Astrocyte (in vitro differentiated cells and primary cell): ENCODE data around the gene ARMC7. TPM values are rescaled to one million over a fixed set of nuclear protein-coding genes. Genes with fewer than 3 reads are reported as not detected.
A peak's percentile ranks its signal among the peaks of the same experiment; 100 is the strongest.

Experiments
- DNase-seq: peaks from one replicate; pipeline ENCODE4 v3.0.0-alpha.2; 2010; ENCODE audit warnings: low read depth
- FAIRE-seq: peaks from 2 replicates; lab custom pipeline; 2011; peaks lifted over from hg19 to GRCh38; lab: Jason Lieb, UNC
- H2AFZ ChIP-seq: 2 replicates; pipeline ENCODE4 v1.6.0; 2012; ENCODE audit warnings: low read depth, low read length, inconsistent platforms
- H3K27ac ChIP-seq: 2 replicates; pipeline ENCODE4 v1.5.1; 2011; ENCODE audit warnings: low read depth, low read length, inconsistent platforms
- H3K27me3 ChIP-seq: 2 replicates; pipeline ENCODE4 v1.6.0; 2011; ENCODE audit warnings: low read length, inconsistent platforms; ENCODE audit not compliant: insufficient read depth
- H3K36me3 ChIP-seq: 2 replicates; pipeline ENCODE4 v1.5.1; 2011; ENCODE audit warnings: low read length, inconsistent platforms; ENCODE audit not compliant: insufficient read depth
- H3K4me1 ChIP-seq: 2 replicates; pipeline ENCODE4 v1.5.1; 2011; ENCODE audit warnings: low read length, inconsistent platforms; ENCODE audit not compliant: insufficient read depth
- H3K4me2 ChIP-seq: 2 replicates; pipeline ENCODE4 v1.6.0; 2012; ENCODE audit warnings: low read length, inconsistent platforms
- H3K4me3 ChIP-seq: 2 replicates; pipeline ENCODE4 v1.5.1; 2011; ENCODE audit warnings: low read depth, mild to moderate bottlenecking, low read length, inconsistent platforms; ENCODE audit not compliant: insufficient read depth
- H3K79me2 ChIP-seq: 2 replicates; pipeline ENCODE4 v1.6.0; 2012; ENCODE audit warnings: mild to moderate bottlenecking, low read length, inconsistent platforms; ENCODE audit not compliant: insufficient read depth
- H3K9ac ChIP-seq: 2 replicates; pipeline ENCODE4 v1.6.0; 2012; ENCODE audit warnings: mild to moderate bottlenecking, low read length, inconsistent platforms
- H3K9me3 ChIP-seq: 2 replicates; pipeline ENCODE4 v1.5.1; 2012; ENCODE audit warnings: low read depth, mild to moderate bottlenecking, low read length, inconsistent platforms; ENCODE audit not compliant: insufficient read depth
- H4K20me1 ChIP-seq: 2 replicates; pipeline ENCODE4 v1.6.0; 2012; ENCODE audit warnings: low read length, inconsistent platforms; ENCODE audit not compliant: insufficient read depth
- H3K27ac Mint-ChIP-seq: one replicate; pipeline ENCODE4 v1.8.0; 2021; ENCODE audit warnings: mild to moderate bottlenecking, mixed read lengths; ENCODE audit not compliant: unreplicated experiment
- H3K27me3 Mint-ChIP-seq: one replicate; pipeline ENCODE4 v1.8.0; 2021; ENCODE audit warnings: low read depth, mixed read lengths; ENCODE audit not compliant: unreplicated experiment
- H3K36me3 Mint-ChIP-seq: one replicate; pipeline ENCODE4 v1.8.0; 2021; ENCODE audit warnings: low read depth, mixed read lengths; ENCODE audit not compliant: unreplicated experiment
- H3K4me1 Mint-ChIP-seq: one replicate; pipeline ENCODE4 v1.8.0; 2021; ENCODE audit warnings: low read depth, mixed read lengths; ENCODE audit not compliant: unreplicated experiment
- H3K4me3 Mint-ChIP-seq: one replicate; pipeline ENCODE4 v1.8.0; 2021; ENCODE audit warnings: mild to moderate bottlenecking, moderate library complexity, mixed read lengths; ENCODE audit not compliant: unreplicated experiment
- H3K9me3 Mint-ChIP-seq: one replicate; pipeline ENCODE4 v1.8.0; 2021; ENCODE audit warnings: mild to moderate bottlenecking, mixed read lengths; ENCODE audit not compliant: unreplicated experiment
- CTCF ChIP-seq: IDR thresholded peaks from 2 replicates; pipeline ENCODE4 v1.5.1; 2011; ENCODE audit warnings: low read depth, mild to moderate bottlenecking, inconsistent platforms, low read length, moderate library complexity; ENCODE audit not compliant: insufficient read depth
- EZH2 ChIP-seq: IDR thresholded peaks from 2 replicates; pipeline ENCODE4 v1.6.1; 2012; ENCODE audit warnings: mild to moderate bottlenecking, low read length, inconsistent platforms; ENCODE audit not compliant: insufficient read depth
- total RNA-seq: library from RNA; stranded (reverse); gene quantifications from 2 replicates; pipeline ENCODE4 v1.2.1, GENCODE V29; 2021

The ARMC7 gene
- total RNA-seq, 1 donor from 2014 or later, result 11.9 TPM

GRCh38 chr17:75064867-75065561 is 44.8 kb upstream of the ARMC7 start:
- no peak for DNase-seq
- no peak overlapping the region for H2AFZ ChIP-seq
- H3K4me1 Mint-ChIP-seq, result peaks cover 9% of the 10 kb centered on the region
- H3K9ac ChIP-seq, result no peak overlapping the region
- H3K36me3 ChIP-seq, result peaks cover 19% of the 10 kb centered on the region
- peaks cover 5% of the 10 kb centered on the region for H3K4me1 ChIP-seq
- H3K27me3 Mint-ChIP-seq, result no peaks in the 10 kb centered on the region
- FAIRE-seq, result no peak
- H3K4me3 ChIP-seq, result no peak overlapping the region
- H3K27me3 ChIP-seq, result no peaks in the 10 kb centered on the region
- H3K79me2 ChIP-seq, result no peaks in the 10 kb centered on the region
- H3K27ac ChIP-seq, result no peak overlapping the region
- no peaks in the 10 kb centered on the region for H3K9me3 ChIP-seq
- no peak overlapping the region for H3K4me2 ChIP-seq
- H4K20me1 ChIP-seq, result no peaks in the 10 kb centered on the region
- H3K4me3 Mint-ChIP-seq, result no peak overlapping the region
- H3K36me3 Mint-ChIP-seq, result peaks cover 26% of the 10 kb centered on the region
- TF ChIP-seq EZH2 (no peak), CTCF (no peak)
- no peak overlapping the region for H3K27ac Mint-ChIP-seq
- no peaks in the 10 kb centered on the region for H3K9me3 Mint-ChIP-seq

- no peak for TF ChIP-seq EZH2
- no peak for TF ChIP-seq CTCF
- Mint-ChIP-seq H3K9me3 (no peaks in the 10 kb centered on the region), H3K4me3 (no peak overlapping the region), H3K4me1 (peaks cover 9% of the 10 kb centered on the region), H3K36me3 (peaks cover 26% of the 10 kb centered on the region), H3K27ac (peak overlapping the region; percentile 42), H3K27me3 (no peaks in the 10 kb centered on the region)
- DNase-seq (no peak), FAIRE-seq (no peak)
- no peaks in the 10 kb centered on the region for H3K27me3 ChIP-seq
- H3K9me3 ChIP-seq, result no peaks in the 10 kb centered on the region
- peaks cover 18% of the 10 kb centered on the region for H3K36me3 ChIP-seq
- H2AFZ ChIP-seq, result no peak overlapping the region
- H3K4me1 ChIP-seq, result peaks cover 5% of the 10 kb centered on the region
- H3K4me3 ChIP-seq, result no peak overlapping the region
- H3K9ac ChIP-seq, result no peak overlapping the region
- H3K79me2 ChIP-seq, result no peaks in the 10 kb centered on the region
- H3K4me2 ChIP-seq, result peak overlapping the region; percentile 20
- no peaks in the 10 kb centered on the region for H4K20me1 ChIP-seq
- H3K27ac ChIP-seq, result no peak overlapping the region
These were observed 44.1 kb upstream of the ARMC7 start for GRCh38 chr17:75065562-75066151.

GRCh38 chr17:75067856-75068255 is 41.9 kb upstream of the ARMC7 start:
- Histone ChIP-seq H3K79me2 (no peaks in the 10 kb centered on the region), H4K20me1 (no peaks in the 10 kb centered on the region), H3K9ac (no peak overlapping the region), H3K4me1 (peaks cover 5% of the 10 kb centered on the region), H3K27me3 (no peaks in the 10 kb centered on the region), H3K9me3 (no peaks in the 10 kb centered on the region), H3K4me2 (no peak overlapping the region), H3K36me3 (peaks cover 8% of the 10 kb centered on the region), H2AFZ (no peak overlapping the region), H3K4me3 (no peak overlapping the region), H3K27ac (no peak overlapping the region)
- H3K4me3 Mint-ChIP-seq, result peak overlapping the region; percentile 20
- H3K27me3 Mint-ChIP-seq, result no peaks in the 10 kb centered on the region
- no peaks in the 10 kb centered on the region for H3K9me3 Mint-ChIP-seq
- FAIRE-seq (no peak), DNase-seq (no peak)
- peaks cover 9% of the 10 kb centered on the region for H3K4me1 Mint-ChIP-seq
- H3K36me3 Mint-ChIP-seq, result peaks cover 21% of the 10 kb centered on the region
- TF ChIP-seq EZH2 (no peak), CTCF (no peak)
- H3K27ac Mint-ChIP-seq, result no peak overlapping the region
